SH-SY5Y (cell line): ENCODE data around the gene LRRC15.

ENCODE experiments used
- GATA2 ChIP-seq: IDR thresholded peaks from 2 replicates; pipeline ENCODE4 v1.6.1; 2011; ENCODE audit warnings: mild to moderate bottlenecking, low read depth, low read length
- GATA3 ChIP-seq: IDR thresholded peaks from 2 replicates; pipeline ENCODE4 v1.6.1; 2011; ENCODE audit warnings: low read depth, mild to moderate bottlenecking, low read length, moderate library complexity

GRCh38 chr3:194407423-194407822, 37.9 kb upstream of the LRRC15 start:
- TF ChIP-seq GATA2 (no peak), GATA3 (no peak)
